ENCODE data around the gene AGAP1.

GRCh38 chr2:235634435-235635158 is 140.8 kb downstream of the AGAP1 start:
- no peak for TF ChIP-seq POLR2AphosphoS5 (IDR thresholded peaks at IDR 0.05; ENCODE audit: insufficient read depth, low read depth, low read length)
- TF ChIP-seq CTCF (IDR thresholded peaks at IDR 0.05; ENCODE audit: extremely low read depth in 1 of 2, insufficient read depth in 1 of 2, low read depth in 1 of 2, low read length in 2 of 2), result no peak
- TF ChIP-seq JUN (IDR thresholded peaks at IDR 0.05; ENCODE audit: borderline replicate concordance, insufficient read depth, insufficient read length, low read depth), result no peak
- no peak for TF ChIP-seq MAX (IDR thresholded peaks at IDR 0.05; ENCODE audit: insufficient read depth, insufficient read length)

All from endothelial cell of umbilical vein (primary cell).